G401.6 (cell line): Measurements from ENCODE around the gene USP20.
A peak's percentile ranks its signal among the peaks of the same experiment; 100 is the strongest.

Experiments used
- FAIRE-seq: peaks from 2 replicates; lab custom pipeline; 2012; peaks lifted over from hg19 to GRCh38; lab: Jason Lieb, UNC

USP20 gene

DNA sequence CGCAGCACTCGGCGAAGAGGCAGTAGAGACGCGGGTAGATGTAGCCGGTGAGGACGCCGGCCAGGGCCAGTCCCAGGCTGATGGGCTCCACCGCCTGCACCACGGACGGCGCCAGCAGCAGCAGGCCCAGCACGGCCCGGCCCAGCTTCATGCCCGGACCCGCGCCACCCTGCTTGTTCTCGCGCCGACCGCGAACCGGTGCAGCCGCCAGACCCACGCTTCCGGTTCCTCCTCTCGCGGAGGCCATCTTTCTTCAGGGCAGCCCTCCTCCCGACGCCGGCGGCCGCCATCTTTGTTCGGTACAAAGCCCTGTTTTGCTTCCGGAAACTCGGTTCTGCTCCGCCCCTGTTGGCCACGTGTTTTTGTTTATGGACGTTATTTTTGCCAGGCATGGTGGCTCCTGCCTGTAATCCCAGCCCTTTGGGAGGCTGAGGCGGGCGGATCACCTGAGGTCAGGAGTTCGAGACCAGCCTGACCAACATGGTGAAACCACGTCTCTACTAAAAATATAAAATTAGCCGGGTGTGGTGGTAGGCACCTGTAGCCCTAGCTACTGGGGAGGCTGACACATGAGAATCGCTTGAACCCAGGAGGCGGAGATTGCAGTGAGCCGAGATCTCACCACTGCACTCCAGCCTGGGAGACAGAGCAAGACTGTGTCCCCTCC is 11.2 kb upstream of the USP20 start, which contains the start of gene TOR1A:
TOR1A (minus strand) TSS at position 202 of the 667 bp plus-strand sequence; CDS start at position 151, 51 bp downstream.
- FAIRE-seq: peak; percentile 91

DNA sequence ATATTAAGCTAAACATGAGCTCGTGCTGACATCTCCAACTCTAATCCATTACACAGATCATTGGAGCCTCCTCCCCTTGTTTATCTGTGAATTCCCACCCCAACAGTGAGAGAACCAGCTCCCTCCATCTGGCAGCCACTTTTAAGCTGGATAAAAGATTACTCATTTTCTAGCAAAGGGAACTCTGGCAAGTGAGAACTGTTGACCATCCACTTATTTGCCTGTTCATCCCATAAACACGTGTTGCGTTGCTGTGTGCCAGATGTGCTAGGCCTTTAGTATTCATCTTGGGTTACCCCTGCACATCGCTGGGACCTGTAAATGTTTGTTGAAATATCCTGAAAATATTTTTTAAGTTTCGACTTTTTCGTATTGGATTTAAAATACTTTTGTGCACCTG is 8.9 kb upstream of the USP20 start:
- no peak for FAIRE-seq

DNA sequence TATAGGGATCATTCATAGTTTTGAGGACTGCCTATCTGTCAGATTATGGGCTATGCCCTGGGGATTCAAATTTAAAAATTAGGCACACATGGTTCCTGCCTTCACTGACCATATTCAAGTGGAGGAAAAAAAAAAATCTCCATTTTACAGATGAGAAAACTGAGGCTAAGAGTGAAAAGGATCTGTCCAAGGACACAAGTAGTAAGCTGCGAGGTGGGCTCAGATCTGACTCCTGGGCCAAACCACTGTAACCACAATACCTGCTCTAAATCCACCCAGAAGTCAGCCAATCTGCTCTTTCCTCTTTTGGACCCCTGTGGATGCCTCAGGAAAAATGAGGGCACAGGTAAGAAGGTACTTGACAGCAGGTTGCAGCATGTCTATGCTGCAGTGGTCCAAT is 8.5 kb upstream of the USP20 start:
- no peak for FAIRE-seq

DNA sequence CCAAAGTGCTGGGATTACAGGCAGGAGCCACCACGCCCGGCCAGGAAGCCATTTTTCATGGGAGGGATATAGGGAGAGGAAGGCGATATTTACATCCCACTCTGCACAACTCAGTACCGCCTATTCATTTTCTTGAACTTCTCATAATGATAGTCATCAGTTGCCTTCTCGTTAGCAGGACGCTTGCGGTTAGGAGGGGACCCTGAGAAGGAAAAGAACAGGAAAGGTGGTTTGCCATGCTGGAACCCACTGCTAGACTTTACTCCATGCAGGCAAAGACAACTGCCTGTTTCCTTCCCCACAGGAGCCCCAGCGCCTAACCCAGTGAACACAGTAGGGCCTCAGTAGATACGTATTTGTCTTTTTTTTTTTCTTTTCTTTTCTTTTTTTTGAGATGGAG is 7.2 kb upstream of the USP20 start:
- no peak for FAIRE-seq

DNA sequence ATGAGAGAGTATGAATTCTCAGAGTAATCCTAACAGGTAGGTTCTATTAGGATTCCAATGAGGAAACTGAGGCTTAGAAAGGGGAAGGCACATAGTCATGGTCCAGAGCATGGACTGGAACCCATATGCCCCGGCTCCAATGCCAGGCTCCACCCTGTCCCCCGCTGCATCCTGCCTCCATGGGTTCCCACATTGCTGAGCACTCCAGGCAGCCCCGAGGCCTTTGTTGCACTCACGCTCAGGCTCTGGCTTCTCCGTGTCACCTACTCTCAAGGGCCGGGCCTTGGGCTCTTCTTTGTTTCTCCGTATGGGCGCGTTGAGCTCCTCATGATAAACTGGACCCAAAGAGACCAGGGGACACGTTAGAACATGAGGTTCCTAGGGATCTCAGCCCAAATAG is 6.3 kb upstream of the USP20 start:
- no peak for FAIRE-seq

DNA sequence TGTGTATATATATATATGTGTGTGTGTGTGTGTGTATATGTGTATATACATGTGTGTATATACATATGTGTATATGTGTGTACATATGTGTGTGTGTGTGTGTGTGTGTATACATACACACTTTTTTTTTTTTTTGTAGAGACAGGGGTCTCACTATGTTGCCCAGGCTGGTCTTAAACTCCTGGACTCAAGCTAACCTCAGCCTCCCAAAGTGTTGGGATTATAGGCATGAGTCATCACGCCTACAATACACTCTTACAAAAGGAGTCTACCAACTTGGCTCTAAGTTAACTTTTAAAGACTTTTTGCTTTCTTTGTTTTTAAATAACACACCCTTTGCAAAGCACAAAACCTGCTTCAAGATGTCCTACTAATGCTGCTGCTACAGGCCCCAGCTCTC is 2.3 kb upstream of the USP20 start:
- FAIRE-seq: no peak

DNA sequence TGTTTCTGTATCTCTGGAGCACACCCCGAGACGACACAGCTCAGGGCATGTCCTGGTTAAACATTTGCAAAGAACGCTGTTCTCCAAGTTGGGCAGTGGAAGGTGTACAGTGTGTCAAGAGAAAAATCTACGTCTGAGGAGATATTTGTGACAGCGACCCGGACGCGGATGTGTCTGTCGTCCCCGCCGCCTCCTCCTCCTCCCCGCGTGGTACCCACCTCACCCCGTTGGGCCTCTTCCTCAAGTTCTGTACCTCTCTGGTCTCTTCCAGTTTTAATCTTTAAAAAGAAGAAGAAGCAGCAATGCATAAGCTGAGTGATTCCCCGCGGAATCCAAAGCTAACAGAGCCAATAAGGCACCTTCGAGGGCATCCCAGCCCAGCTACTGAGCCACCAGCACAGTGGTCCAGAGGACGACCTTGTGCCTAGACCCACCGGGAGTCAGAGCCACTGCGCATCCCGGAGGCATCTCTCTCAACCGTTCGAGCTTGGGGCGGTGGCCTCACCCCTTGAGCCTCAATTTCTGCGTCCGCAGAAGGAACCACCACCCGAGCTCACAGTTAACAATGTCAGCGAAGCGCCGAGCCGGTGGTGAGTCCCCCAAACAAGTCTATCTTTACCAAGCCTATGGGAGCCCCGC is 650 bp upstream of the USP20 start:
- FAIRE-seq: no peak

DNA sequence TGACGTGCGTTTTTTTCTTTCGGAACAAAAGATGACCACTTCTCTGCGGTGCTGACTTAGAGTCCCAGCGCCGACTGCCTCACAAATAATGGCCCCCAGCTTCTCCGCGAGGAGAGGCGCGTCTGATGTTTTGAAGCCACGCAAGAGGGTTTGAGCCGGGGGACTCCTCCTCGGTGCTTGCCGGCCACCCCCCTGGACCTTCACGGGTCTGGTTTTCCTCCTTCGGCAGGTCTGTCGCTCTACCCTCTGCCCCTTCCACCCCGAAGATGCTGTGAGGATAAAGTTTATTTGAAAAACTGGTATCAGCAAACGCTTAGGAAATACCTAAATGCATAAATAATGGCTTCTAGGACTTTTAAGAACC is 584 bp downstream of the USP20 start:
- no peak for FAIRE-seq

DNA sequence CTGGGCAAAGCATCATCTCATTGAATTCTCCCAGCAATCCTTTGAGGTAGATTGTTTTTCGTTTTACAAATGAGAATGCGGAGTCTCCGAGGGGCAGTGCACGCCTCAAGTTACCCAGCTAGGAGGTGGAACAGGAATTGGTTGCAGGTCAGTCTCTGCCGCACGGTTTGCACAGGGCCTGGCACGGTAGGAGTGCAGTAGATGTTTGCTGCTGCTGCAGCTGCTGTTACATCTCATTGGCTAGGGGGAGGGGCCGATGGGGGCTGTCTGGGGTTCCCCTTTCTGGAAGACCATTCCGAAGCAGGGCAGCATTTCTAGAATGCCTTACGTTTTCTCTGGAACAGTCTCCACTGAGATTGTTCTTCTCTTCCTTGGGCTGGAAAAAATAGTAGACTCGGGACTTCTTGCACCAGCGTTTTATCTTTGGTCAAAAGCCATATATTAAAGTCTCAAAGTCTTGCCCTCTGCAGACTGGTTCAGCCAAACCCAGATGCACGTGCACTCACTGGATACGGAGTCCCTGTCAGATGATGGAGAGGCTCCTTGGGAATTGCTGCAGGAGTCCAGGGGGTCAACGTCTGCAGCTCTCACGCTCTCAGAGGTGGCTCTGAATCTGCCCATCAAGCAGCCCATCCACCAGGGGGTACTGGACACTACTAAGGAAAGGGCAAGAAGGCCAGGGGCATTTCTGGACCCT is 1.2 kb downstream of the USP20 start:
- no peak for FAIRE-seq

DNA sequence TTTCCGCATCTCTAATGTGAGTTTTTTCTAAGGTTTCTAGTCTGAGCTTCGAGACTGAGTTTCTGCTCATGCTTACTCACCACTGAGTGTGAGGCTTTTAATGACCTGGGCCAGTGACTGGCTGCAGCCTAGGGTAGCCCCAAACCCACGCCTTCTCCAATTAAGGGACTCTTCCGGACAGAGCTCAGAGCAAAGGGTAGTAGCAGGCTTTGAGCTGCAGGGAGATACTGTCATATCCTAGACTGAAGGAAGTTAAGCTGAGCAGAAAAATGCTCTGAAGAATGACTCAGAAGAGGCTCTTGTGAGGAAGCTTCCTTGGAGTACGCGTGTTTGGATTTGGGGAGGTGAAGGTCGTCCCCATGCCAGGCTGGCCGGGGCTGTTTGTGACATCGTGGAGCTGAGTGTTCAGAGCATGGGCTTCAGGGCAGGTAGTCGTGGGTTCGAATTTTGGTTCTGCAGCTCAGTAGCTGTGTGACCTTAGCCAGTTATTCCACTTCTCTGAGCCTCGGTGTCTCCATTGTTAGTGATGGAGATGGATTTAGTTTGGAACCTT is 3.5 kb downstream of the USP20 start:
- FAIRE-seq: no peak

DNA sequence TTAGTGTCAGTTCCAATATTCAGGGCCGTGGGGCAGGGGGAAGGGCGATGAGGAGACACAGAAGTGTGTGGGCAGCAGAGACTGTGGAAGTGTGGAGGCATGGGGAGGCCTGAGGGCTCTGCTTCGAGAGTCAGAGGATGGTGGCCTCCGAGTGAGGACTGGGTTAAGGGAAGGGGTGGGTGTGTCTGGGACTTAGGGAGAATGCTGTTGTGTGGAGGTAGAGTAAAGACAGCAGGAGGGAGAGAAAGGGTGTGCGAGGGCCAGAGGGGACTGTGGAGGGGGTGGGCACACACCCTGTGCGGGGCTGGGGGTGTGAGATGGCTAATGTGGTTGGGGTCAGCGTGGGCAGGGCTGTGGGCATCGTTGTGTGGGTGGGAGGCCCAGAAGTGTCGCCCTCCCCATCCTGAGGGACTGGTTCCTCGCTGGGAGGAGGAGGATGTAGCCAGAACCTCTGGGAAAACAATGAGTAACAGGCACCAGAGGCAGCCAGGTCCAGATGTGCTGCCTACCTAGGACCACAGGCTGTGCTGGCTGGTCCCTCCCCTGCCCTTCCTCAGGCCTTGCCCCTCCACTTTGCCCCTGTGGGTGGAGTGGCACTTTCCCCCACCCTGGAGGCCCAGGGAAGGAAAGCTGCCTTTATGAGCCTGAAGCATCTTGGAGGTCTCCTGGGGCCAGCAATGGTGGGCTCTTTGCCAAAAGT is 4.2 kb downstream of the USP20 start:
- no peak for FAIRE-seq

DNA sequence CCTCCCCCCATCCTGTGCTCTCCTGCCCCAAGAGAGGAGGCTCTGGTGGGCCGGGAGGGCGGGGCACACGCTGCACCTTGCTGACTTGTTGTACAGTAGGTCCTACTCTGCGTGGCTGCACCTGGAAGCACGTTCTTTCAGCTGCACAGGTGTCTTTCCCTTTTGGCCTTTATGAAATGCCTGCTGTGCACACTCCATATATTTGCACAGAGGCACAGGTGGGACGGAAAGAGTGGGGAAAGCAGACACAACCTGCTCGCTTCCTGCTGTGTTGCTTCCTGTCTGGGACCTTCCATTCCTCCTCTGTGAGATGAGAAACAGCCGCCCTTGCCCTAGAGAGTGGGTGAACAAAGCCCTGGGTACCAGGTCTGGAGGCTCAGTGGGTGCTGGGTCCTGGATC is 4.8 kb downstream of the USP20 start:
- no peak for FAIRE-seq

DNA sequence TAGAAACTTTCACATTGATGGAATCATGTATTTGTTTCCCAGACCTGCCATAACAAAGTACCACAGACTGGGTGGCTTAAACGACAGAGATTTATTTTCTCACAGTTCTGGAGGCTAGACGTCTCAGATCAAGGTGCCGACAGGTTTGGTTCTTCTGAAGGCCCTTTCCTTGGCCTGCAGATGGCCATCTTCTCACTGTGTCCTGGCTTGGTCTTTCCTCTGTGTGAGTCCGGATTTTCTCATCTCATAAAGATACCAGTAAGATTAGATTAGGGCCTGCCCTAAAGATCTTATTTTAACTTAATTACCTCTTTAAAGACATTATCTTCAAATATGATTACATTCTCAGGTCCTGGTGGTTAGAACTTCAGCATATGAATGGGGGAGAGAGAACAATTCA is 5.8 kb downstream of the USP20 start:
- FAIRE-seq: no peak

DNA sequence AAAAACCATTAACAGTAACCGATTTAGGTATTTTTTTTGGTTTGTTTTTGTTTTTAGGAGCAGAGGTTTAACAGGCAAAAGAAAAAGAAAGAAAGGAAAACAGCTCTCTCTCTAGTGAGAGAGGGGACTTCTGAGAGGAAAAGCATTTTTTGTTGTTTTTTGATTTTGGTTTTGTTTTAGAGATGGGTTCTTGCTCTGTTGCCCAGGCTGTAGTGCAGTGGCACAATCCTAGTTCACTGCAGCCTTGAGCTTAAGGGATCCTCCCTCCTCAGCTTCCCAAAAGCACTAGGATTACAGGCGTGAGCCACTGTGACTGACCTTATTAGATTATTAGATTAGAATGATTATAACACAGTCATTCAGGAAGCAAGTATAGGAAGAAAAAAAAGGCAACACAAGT is 10.1 kb downstream of the USP20 start:
- FAIRE-seq: no peak

DNA sequence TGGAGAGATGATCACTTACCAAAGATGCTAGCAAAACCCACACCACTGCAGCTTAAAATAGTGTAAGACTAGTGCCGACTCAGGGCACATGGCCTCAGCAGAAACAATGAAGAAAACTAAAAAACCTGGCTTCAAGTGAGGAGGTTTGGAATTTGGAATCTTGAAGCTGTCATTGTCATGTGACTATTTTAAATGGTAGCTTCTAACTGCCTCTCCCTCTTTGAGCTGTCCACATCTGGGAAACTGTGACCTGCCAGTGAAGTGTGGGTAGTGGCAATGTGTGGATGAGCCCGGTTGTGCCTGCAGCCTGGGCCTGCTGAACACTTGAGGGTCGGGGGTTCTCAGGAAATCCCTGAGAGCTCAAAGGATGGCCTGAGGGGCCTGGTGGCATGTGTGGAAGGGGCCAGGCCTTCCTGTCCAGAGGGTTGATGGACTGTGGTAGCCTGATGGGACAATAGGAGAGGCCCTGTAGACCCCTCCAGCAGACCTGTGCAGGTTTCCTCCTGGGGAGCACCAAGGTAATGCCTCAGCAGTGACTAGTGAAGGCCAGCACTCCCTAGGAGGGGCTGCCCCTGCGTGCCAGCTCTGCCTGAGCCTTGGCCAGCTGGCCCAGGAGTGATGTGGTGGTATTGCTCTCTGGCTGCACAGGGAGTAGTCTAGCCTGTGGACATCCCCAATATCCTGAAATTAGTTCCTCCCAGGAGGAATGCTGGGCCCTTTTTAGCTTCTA is 13.6 kb downstream of the USP20 start:
- FAIRE-seq: no peak

DNA sequence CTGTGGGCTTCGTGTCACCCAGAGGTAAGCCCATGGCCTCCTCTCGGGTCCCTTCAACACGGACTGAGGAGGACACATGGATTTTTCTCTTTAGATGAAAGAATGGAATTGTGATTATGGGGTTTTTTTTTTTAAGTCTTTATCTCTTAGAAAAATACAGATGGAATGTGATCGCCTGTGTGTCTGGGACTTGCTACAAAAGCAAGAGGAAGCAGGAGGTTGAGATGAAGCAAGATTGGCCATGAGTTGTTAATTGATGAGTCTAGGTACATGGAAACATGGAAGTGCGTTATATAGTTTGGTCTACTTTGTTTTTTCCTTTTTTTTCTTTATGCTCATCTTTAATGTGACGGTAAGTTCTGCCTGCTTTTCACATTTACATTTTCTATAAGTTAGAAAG is 14.6 kb downstream of the USP20 start:
- no peak for FAIRE-seq

DNA sequence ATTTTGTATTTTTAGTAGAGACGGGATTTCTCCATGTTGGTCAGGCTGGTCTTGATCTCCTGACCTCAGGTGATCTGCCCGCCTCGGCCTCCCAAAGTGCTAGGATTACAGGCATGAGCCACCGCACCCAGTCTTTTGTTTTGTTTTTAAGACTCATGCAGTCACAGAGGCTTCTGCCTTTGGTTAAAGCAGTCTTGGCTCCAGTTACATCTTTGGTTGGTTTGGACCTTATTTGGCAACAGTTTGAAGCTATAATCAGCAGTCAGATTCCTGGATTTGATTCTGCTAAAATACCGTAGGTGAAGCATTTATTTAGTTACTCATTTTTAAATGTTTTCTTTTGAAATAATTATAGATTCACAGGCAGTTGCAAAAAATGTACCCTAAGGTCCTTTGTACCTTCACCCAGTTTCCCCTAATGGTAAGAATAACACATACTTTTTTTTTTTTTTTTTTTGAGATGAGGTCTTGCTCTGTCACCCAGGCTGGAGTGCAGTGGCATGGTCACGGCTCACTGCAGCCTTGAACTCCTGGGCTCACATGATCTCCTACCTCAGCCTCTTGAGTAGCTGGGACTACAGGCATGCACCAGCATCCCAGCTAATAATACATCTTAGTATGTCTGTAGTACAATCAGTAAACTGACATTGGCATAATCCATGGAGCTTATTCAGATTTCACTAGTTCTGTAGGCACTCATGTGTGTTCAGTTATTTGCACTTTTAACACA is 15.7 kb downstream of the USP20 start:
- FAIRE-seq: no peak

DNA sequence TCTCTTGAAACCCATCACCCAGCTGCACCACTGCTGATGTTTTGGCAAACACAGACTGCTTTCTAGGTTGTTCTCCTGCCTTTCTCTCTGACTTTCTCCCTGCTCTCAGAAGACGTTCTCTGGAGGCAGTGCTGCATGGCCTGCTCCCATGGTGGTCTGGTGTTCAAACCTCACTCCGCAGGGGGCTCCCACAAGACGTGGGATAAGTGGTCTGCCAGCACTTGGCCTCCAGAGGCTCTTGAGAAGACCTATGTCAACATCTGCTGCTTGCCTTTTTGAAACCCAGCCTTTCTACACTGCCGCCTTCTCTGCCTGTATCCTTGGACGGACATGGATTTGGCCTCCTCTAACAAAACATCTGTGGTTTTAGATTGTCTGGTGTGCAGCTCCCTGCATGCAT is 16.6 kb downstream of the USP20 start:
- FAIRE-seq: no peak

DNA sequence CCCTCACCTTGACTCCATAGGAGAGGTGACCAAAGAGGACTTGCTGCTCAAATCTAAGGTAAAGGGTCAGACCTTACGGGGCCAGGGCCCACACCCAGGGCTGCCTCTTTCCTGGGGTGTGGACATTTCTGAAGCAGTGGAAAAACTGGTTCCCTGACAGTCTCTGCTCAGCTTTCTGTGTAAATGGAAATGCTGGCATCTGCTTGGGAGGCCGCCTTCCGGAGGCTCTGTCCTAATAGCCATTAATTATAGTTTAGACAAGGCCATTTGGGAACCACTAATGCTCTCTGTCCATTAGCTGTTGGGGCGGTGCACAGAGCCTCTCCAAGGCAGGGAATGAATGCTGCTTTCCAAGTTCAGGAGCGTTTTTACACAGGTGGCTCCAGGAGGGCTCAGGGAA is 17.3 kb downstream of the USP20 start:
- no peak for FAIRE-seq

DNA sequence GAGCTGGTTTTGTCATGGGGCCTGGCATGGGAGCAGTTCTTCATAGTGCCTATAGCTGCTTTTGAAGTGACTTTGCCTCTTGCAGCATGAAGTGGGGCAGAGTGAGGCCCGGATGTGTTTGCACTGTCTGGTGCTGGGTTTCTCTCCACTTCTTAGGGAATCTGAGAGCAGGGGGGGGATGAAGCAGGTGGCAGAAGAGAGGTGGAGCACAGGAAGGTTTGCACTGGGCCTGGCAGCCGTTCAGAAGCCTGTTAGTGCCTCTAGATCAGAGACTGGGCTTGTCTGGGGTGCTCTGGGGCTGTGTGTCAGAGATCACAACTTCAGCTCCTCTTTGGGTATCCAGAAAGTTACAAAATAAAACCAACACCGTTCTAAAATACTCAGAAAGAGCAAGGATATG is 18.4 kb downstream of the USP20 start:
- no peak for FAIRE-seq

DNA sequence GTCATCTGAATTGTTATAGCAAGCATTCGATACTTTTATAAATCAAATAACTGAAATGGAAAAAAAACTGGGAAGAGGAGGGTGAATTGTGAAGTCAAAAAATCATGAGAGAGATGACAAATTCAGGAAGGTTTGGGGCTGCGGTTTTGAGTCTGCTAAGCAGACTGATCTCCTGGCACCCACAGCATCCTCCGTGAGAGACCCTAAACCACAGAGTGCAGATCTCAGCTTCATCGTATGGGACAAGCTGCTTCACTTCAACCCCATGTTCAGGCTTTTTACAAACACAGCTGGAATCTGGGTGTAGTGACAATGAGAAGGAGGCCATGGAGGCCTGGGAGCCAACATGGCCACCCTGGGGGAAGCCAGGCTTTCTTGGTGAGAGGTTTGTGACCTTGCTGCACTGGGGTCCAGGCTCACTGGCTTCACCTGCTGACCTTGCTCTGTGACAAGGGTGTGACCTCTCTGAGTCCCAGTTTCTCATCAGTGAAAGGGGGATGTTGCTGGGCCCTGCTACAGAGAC is 19.4 kb downstream of the USP20 start:
- no peak for FAIRE-seq
